Midbrain (tissue), 1 donor: ENCODE results near the gene ASZ1.

Experiments
- DNase-seq: peaks from one replicate; lab custom pipeline; 2025; lab: John Stamatoyannopoulos, UW

ASZ1 gene

DNA sequence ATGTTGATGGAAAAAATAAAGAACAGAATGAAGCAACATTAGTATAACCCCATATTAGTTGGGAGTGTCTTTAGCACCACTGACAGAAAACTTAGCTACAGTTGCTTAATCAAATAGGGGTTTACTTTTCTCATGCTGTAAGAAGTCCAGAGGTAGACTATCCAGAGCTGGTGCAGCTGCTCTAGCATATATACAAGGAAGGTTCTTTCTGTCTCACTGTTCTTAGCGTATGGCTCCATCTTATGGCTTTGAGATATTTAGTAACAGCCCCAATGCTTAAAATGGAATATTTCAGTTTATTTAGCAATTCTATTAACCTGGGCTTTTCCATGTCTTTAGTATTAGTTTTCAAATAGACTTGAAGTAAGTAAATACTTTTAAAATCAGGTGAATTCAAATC, 89.3 kb downstream of the ASZ1 start:
- DNase-seq: no peak

DNA sequence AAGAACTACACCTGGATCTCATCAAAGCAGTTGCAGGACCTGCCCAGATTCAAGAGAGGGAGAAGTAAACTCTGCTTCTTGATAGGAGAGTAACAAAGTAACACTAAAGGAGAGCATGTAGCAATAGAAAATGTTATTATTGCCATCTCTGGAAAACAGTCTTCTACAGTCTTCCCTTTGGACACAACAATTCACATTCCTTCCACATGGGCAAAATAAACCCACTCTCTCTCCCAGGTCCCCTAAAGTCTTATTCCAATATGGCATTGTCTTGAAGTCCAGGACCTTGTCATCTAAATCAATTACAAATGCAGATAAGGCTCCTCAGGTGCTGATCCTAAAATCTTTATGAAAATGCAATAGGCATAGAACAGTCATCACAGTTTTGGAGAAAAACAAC, 94.1 kb downstream of the ASZ1 start:
- DNase-seq: no peak

DNA sequence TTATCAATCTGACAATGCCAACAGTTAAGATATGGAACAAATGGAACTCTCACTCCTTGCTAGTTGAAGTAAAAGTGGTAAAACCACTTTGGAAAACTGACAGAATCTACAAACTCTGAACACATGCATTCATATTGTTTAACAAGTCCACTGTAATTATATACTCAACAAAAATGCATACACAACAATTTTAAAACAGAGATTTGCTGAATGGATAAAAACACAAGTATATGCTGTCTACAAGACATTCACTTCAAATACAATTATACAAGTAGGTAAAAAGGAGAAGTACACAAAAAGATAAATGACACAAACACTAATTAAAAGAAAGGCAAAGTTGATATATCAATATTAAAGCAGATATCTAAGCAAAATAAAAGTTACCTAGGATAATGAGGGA, 95.3 kb downstream of the ASZ1 start:
- no peak for DNase-seq

DNA sequence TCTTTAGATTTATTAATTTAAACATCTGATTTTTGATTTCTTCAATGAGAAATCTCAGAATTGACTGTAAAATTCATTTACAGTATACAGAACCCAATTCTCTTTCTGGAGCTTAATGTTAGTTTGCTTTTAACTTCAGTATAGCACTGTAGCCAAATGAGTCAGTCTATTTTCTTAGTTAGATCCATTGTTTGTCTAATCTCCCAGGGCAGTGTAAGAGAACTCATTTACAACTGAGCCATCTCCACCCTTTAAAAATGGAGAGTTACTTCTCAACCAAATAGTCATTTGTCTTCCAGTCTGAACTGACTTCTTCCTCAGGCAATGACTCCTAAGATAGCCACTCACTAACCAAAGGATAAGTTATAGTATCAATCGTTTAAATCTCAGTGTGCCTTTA, 101.5 kb downstream of the ASZ1 start:
- DNase-seq: no peak

DNA sequence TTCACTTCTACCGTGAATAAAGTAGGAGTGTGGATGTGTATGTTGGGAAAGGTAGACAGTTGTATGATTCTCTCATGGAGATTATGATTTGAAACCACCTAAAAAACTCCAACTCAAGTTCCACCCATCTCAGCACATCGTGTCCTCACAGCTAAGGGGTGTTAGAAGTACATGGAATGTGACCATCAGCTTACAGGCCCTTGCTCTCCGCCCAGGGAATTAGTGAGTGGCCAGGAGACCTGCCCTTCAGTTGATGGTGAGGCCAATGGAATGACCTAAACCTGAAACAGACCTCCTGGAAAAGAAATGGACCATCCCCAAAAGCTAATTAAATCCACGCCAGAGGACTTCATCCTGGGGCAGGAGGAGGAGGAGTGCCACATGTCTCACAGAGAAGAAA, 102.3 kb downstream of the ASZ1 start:
- no peak for DNase-seq

DNA sequence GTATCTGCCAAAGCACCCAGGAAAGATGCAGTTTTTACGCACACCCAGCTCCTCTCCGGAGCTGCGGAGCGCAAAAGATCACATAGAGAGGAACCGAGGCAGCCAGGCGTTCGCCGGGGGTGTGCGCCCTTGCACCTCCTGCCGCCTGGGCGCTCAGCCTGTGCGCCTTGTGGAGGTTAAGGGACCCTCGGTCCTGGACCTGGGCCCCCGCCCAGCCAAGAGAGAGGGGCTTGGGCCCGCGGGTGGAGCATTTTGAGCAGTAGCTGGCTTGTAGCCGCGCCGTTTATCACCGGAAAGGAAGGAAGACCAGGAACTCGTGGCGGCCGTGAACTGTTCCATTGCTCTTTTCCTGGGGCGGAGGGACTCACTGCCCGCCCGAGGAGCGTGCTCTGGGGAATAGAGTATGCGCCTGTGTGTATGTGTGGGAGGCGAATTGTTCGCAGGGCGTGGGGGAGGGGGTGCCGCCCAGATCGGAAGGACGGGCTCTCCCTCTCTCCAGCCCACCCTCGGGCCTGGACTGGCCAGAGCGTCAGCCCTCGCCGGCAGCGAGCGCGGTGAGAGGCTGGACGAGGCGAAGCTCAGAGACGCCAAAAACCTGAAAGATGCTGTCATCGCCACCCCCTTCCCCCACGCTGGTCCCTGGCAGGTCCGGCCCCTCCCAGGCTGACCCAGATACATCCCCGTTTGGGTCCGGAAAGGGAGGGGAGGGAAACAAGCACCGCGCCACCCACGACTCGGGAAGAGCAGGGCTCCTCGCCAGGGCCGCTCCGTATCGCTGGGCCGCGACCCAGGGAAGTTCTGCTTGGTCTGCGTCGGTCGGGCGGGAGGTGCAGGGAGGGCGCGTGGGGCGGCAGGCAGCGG, 103.2 kb downstream of the ASZ1 start:
- DNase-seq: no peak

DNA sequence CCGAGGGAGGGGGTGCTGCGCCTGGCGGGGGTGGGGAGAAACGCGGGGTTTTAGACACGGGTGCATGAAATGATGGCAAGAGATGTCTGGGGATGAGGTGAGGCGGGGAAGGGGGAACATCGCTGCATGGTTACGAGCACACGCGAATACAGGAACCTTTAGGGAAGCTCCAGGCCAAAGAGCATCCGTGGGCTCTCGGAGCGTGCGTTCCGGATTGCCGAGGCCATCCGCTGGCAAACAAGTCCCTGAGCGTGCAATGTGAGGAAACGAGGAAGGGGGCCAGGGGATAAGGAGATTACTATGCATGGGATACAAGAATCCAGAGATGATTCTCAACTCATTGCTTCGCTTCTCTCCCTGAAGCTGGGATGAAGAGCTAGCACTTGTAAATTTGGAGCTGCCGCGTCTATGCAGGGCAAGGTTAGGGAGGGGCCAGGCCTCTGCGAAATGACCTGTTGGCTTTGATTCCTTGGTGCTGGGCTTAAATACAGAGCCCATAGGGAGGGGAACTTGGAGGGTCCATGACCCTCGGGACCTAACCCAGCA, 103.9 kb downstream of the ASZ1 start:
- DNase-seq: no peak

DNA sequence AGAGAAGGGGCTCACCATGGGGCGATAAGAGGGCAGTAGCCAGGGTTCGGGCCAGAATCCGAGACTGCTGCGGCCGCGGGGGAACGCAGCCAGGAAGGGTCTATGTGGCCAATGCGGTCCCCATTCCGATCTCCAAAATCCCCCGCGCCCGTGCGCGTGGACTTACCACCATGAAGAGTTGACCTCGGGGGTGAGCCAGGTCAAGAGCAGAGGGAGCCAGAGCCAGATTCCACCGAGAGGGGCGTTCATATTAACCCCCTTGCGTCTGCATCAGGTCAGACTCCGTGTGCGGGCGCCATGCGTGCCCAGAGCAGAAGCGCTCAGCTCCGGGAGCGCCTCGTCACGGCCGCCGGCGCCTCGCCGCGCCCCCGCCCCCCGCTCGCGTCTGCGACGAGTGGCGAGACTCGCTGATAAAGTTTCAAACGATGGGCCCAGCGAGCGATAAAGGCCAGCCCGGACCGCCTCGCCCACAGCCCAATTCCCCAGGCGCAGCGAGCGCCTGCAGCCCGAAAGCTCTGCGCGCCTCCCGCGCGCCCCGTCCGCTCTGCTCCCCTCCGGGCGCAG, 104.5 kb downstream of the ASZ1 start, which contains the start of gene WNT2:
WNT2 (minus strand) TSS at position 318 of the 564 bp plus-strand sequence; CDS start at position 249, 69 bp downstream.
- DNase-seq: no peak

DNA sequence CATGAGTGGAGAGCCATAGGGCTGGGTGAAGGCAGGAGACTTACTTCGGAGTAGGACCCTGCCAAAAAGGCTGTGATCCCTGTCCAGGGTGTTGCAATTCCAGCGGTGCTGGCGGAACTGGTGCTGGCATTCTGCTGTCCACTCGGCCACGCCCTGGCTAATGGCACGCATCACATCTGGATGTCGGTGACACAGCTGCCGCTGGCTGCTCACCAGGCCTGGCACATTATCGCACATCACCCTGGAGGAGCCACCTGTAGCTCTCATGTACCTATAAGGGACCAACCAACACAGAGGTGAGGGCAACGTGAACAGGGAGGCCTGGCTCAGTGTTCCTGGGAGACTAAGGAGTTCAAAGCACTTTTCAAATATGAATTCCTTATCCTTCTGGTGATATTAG, 106.8 kb downstream of the ASZ1 start:
- no peak for DNase-seq

DNA sequence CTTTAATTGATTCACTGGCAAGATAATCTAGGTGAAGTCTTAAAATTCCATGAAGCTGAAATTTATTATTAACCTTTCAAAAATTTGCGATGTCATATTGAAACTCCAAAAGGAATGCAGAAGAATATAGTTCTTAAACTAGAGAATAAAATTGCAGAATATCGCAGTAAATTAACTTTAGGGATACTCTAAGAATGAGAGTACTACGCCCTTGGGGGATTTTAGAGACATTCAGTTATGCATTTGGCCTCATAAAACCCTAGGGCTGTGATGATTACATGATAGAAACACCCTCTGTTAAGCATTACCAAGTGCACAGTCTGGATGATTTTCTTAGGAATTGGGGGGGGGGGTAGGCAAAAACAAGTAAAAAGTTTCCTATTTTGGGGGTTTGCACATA, 108.1 kb downstream of the ASZ1 start:
- DNase-seq: no peak

DNA sequence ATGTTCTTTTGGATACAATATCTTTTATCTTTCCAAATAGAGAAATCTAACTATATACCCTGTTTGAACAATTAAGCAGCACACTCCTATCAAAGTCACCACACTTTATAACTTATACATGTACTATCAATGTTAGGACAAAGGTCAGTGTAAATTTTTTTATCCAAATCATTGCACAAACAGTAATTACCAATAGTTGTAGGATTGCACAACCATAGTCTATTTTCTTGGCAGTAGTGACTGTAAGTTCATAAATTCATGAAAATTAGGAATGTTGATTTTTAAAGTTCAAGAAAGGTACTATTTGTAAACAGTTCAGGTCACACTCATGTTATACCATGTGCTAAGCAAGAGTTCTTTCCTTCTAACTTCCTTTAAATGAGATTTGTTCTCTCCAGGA, 113.7 kb downstream of the ASZ1 start:
- DNase-seq: no peak
